Loucy (cell line): ENCODE results near the gene TIFAB.

Source experiments
- H2AFZ ChIP-seq: fragments of 200-600 bp; sonication (generic); 2 replicates; pipeline ENCODE4 v1.6.0; 2016; ENCODE audit warnings: antibody characterized with exemption, mild to moderate bottlenecking, low read length, moderate library complexity
- H3F3A ChIP-seq: fragments of 200-600 bp; 2 replicates; pipeline ENCODE4 v1.6.0; 2016; ENCODE audit warnings: antibody characterized with exemption, low read depth, mild to moderate bottlenecking
- H3K27me3 ChIP-seq: fragments of 200-600 bp; sonication (generic); 2 replicates; pipeline ENCODE4 v1.6.1; 2014; ENCODE audit warnings: low read length, mild to moderate bottlenecking; ENCODE audit not compliant: insufficient read depth, poor library complexity, severe bottlenecking
- H3K36me3 ChIP-seq: fragments of 200-600 bp; sonication (generic); 2 replicates; pipeline ENCODE4 v1.6.1; 2016; ENCODE audit warnings: low read length; ENCODE audit not compliant: insufficient read depth
- H3K4me1 ChIP-seq: fragments of 200-600 bp; sonication (generic); 2 replicates; pipeline ENCODE4 v1.5.1; 2014; ENCODE audit warnings: low read length, mild to moderate bottlenecking; ENCODE audit not compliant: insufficient read depth, poor library complexity, severe bottlenecking
- H3K4me2 ChIP-seq: fragments of 200-600 bp; sonication (generic); 2 replicates; pipeline ENCODE4 v1.6.0; 2014; ENCODE audit warnings: antibody characterized with exemption, low read length, low read depth, mild to moderate bottlenecking; ENCODE audit not compliant: poor library complexity, severe bottlenecking
- H3K4me3 ChIP-seq: fragments of 200-600 bp; sonication (generic); 2 replicates; pipeline ENCODE4 v1.5.1; 2014; ENCODE audit warnings: low read length, mild to moderate bottlenecking, mixed read lengths; ENCODE audit not compliant: poor library complexity, severe bottlenecking
- H3K79me2 ChIP-seq: fragments of 200-600 bp; sonication (generic); 2 replicates; pipeline ENCODE4 v1.6.1; 2014; ENCODE audit warnings: low read length; ENCODE audit not compliant: insufficient read depth
- H3K9ac ChIP-seq: fragments of 200-600 bp; sonication (generic); 2 replicates; pipeline ENCODE4 v1.6.0; 2014; ENCODE audit warnings: mild to moderate bottlenecking, low read depth, low read length, moderate library complexity; ENCODE audit not compliant: poor library complexity, severe bottlenecking
- H3K9me2 ChIP-seq: fragments of 200-600 bp; sonication (generic); replicated peaks from 2 replicates; pipeline ENCODE4 v1.6.1; 2016; ENCODE audit warnings: low read depth, low read length, mixed read lengths
- H3K9me3 ChIP-seq: fragments of 200-600 bp; sonication (generic); 2 replicates; pipeline ENCODE4 v1.6.1; 2014; ENCODE audit warnings: mild to moderate bottlenecking, antibody characterized with exemption, low read length, low read depth; ENCODE audit not compliant: insufficient read depth
- H4K20me1 ChIP-seq: fragments of 200-600 bp; sonication (generic); 2 replicates; pipeline ENCODE4 v1.6.0; 2014; ENCODE audit warnings: antibody characterized with exemption, low read length, mild to moderate bottlenecking; ENCODE audit not compliant: insufficient read depth, poor library complexity, severe bottlenecking
- EZH2phosphoT487 ChIP-seq: fragments of 200-600 bp; IDR thresholded peaks from 2 replicates; pipeline ENCODE4 v1.6.1; 2018; ENCODE audit warnings: antibody characterized with exemption, mild to moderate bottlenecking, moderate library complexity, borderline replicate concordance
- TF ChIP-seq, protein P1 (sequence below): fragments of 200-600 bp; sonication (generic); conservative IDR thresholded peaks from 2 replicates; pipeline ENCODE4 v1.5.1; 2014; ENCODE audit warnings: mild to moderate bottlenecking, antibody characterized with exemption, low read length

Gene TIFAB

DNA sequence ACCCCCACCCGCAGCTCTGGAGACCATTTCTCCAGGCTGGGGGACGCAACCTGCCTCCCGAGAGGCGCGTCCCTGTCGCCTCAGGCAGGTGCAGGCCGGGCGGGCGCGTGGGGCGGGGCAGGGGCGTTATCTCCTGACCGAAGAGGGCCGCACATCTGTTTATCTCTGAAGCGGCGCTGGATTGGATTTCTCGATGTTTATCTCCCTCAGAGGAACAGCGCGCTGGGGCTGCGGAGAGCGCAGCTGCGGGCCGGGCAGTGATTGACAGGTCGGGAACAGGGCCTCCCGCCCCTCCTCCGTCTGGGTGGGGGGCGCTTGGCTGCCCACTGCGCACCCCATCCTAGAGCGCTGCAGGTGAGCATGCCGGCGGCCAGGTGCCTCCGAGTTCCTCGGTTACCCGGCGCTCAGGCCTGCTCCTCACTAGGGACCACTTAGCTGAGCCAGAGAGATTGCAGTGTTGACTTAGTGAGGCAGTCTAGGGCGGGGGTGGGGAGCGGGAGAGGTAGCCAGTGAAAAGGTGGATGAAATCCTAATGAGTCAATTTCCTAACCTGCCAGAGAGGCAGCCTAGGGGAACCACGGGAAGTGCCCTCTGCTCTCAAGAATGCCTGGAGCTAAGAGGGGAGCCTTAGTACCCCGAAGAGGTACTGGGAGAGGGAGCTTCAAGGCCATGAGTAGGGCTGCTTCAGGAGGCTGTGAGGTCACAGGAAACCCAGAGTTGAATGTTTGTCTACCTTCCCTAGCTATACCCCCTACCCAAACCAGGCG lies 39.6 kb upstream of the TIFAB start:
- no peaks in the 10 kb centered on the region for H3K9me3 ChIP-seq
- no peaks in the 10 kb centered on the region for H3F3A ChIP-seq
- no peaks in the 10 kb centered on the region for H3K36me3 ChIP-seq
- no peak overlapping the region for H3K9ac ChIP-seq
- H3K4me3 ChIP-seq = no peak overlapping the region
- no peaks in the 10 kb centered on the region for H3K9me2 ChIP-seq
- no peak overlapping the region for H3K4me2 ChIP-seq
- H4K20me1 ChIP-seq = no peaks in the 10 kb centered on the region
- H3K79me2 ChIP-seq = no peaks in the 10 kb centered on the region
- H3K4me1 ChIP-seq = no peaks in the 10 kb centered on the region
- H2AFZ ChIP-seq = no peak overlapping the region
- TF ChIP-seq, protein P1, sequence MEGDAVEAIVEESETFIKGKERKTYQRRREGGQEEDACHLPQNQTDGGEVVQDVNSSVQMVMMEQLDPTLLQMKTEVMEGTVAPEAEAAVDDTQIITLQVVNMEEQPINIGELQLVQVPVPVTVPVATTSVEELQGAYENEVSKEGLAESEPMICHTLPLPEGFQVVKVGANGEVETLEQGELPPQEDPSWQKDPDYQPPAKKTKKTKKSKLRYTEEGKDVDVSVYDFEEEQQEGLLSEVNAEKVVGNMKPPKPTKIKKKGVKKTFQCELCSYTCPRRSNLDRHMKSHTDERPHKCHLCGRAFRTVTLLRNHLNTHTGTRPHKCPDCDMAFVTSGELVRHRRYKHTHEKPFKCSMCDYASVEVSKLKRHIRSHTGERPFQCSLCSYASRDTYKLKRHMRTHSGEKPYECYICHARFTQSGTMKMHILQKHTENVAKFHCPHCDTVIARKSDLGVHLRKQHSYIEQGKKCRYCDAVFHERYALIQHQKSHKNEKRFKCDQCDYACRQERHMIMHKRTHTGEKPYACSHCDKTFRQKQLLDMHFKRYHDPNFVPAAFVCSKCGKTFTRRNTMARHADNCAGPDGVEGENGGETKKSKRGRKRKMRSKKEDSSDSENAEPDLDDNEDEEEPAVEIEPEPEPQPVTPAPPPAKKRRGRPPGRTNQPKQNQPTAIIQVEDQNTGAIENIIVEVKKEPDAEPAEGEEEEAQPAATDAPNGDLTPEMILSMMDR = no peak
- TF ChIP-seq EZH2phosphoT487 = no peak
- H3K27me3 ChIP-seq = no peaks in the 10 kb centered on the region

DNA sequence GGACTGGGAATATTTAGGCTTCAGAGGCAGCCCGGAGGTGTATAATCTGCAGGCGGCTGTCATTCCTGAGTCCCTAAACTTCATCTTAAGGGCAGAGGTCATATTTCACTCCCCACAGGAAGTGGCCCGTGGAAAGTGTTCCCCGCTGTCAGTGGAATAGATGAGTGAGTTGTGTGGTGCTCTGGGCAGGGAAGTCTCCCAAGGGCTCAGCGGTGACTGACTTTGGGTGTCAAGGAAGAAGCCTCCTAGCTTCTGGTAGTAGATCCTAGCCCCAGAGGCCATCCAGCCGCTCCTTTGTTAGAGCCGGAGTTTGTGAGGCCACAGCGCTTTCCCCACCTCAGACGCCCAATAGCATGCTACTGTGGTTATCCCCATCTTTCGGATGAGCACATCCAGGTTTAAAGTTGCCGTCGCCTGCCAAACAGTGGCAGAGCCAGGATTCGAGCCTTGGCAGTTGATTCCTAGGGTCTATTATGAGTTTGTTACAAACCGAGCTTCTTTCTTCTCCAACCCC lies 38.9 kb upstream of the TIFAB start:
- Histone ChIP-seq H3F3A (no peaks in the 10 kb centered on the region), H2AFZ (no peak overlapping the region), H3K4me1 (no peaks in the 10 kb centered on the region), H3K27me3 (no peaks in the 10 kb centered on the region), H3K9ac (no peak overlapping the region), H3K4me2 (no peak overlapping the region), H3K4me3 (no peak overlapping the region), H3K9me2 (no peaks in the 10 kb centered on the region), H3K9me3 (no peaks in the 10 kb centered on the region), H3K36me3 (no peaks in the 10 kb centered on the region), H4K20me1 (no peaks in the 10 kb centered on the region), H3K79me2 (no peaks in the 10 kb centered on the region)
- TF ChIP-seq, protein P1 = no peak
- TF ChIP-seq EZH2phosphoT487 = no peak

DNA sequence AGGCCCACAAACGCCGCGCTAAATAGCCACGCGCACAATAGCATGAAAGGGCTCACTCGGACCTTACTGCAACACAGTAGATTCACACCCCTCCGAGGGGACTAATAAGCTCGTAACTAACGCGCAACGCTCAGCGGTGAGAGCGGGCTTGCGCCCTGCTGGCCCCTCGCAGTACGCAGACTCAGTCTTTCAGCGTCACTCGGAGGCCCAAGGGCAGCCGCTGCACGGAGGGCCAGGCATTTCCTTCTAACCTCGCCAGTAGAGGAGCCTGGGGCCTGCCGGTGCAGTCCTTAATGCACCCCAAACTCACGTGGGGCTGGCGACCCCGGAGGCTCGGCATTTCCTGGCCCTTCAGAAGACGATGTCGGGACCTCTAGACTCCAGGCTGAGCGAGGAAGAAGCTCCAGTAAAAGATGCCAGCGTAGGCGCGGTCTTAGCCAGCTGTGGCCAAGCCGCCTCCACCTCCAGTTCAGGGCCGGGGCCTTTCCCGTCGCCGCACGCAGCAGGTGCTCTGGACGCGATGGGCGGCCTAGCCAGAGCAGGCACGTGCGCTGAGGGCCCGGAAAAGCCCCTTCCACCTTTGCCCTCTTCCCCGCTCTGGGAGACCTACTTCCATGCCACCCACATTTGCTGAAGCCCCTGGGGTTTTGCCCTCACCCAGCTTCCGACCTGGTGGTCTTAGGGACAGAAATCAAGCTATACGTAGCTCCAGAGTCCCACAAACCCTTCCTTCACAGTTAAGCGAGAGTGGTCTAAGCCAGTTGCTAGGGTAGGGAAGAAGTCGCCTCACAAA lies 38.3 kb upstream of the TIFAB start:
- H4K20me1 ChIP-seq = no peaks in the 10 kb centered on the region
- H3F3A ChIP-seq = no peaks in the 10 kb centered on the region
- H3K4me3 ChIP-seq = no peak overlapping the region
- no peak overlapping the region for H3K9ac ChIP-seq
- H3K27me3 ChIP-seq = no peaks in the 10 kb centered on the region
- no peak overlapping the region for H2AFZ ChIP-seq
- no peaks in the 10 kb centered on the region for H3K9me2 ChIP-seq
- no peaks in the 10 kb centered on the region for H3K79me2 ChIP-seq
- no peaks in the 10 kb centered on the region for H3K9me3 ChIP-seq
- TF ChIP-seq, protein P1 = no peak
- no peak for TF ChIP-seq EZH2phosphoT487
- no peak overlapping the region for H3K4me2 ChIP-seq
- no peaks in the 10 kb centered on the region for H3K36me3 ChIP-seq
- no peaks in the 10 kb centered on the region for H3K4me1 ChIP-seq
